GM19463 (cell line): Measurements from ENCODE around the gene DRICH1.
"Not testable (repeated sequence)": the region's sequence is repeated elsewhere in the genome, so short reads cannot be mapped to it uniquely, and the experiment has no call there.

ENCODE experiments used
- ATAC-seq: cut with Tn5 transposase; IDR thresholded peaks from one replicate; pipeline ENCODE4 v1.9.1; 2021; ENCODE audit warnings: mild to moderate bottlenecking, moderate library complexity; ENCODE audit not compliant: unreplicated experiment

Gene DRICH1

GRCh38 chr22:23569716-23570115 lies 62.4 kb downstream of the DRICH1 start:
- no peak for ATAC-seq

- no peak for ATAC-seq
Observed at GRCh38 chr22:23569291-23569690, 62.8 kb downstream of the DRICH1 start.

DNA sequence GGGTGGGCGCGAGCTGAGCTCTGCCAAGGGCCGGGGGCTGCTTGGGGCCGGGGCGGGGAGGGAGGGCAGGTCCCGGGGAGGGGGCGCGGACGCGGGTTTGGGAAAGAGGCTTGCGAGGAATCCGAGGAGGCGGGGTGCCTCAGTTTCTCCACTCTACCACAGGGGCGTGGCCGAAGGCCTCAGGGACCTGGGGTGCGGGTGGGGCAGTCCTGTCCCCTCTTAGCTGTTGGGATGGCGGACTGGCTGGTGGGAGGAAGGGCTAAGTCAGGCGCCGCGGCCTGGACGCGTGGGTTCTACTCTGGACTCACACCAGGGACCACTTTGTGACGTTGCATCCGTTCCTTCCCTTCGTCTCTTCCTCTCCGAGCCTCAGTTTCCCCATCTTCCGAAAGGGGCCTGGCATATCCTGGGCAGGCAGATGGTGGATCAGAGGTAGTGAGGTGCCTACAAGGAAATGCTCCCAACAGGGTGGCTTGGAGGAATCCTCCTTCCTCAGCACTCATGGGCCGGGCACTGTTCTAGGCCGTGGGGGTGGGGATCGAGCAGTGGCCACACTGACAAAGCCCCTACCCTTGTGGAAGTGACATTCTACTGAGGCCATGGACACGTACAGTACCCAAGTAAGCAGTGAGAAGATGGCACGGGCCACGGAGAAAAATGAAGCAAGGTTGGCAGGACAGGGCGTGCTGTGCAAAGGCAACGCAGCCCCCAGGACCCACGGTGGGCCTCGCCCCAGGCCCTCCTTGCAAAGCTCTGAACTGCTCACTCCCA lies 65.2 kb downstream of the DRICH1 start:
- ATAC-seq = no peak

DNA sequence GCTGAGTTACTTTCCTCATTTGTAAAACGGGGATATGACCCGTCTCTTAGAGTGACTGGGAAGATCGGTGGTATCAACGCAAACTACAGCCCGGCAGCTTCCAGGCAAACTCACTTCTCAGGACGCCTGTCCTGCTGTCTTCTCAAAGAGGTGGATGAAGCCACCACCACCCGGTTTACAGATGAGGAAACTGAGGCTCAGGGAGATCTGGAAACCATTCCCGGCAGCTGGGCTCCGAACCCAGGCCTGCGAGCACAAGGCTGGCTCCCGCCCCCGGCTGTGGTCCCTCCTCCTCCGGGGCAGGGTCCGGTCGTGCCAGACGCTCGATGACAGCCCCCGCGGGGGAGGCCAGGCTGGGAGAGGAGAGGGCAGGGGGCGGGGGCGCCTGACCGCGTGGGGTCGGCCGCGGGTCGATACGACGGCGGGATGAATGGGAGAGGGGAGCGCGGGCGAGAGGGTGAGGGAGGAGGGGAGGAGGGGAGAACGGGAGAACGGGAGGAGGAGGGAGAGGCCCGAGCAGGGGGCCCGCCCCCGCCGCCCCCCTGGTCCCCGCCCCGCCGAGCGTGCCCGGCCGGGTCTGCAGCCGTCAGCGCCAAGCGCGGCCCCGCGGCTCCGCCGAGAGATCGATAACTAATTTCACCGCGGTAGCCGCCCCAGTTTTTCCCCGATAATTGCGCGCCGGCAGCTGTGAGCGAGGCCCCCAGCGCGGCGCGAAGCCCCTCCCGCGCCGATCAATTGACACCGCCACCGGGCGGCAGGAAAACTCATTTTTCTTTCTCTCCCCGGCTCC lies 66.0 kb downstream of the DRICH1 start:
- no peak for ATAC-seq

GRCh38 chr22:23565305-23565914 lies 66.7 kb downstream of the DRICH1 start:
- ATAC-seq = no peak

DNA sequence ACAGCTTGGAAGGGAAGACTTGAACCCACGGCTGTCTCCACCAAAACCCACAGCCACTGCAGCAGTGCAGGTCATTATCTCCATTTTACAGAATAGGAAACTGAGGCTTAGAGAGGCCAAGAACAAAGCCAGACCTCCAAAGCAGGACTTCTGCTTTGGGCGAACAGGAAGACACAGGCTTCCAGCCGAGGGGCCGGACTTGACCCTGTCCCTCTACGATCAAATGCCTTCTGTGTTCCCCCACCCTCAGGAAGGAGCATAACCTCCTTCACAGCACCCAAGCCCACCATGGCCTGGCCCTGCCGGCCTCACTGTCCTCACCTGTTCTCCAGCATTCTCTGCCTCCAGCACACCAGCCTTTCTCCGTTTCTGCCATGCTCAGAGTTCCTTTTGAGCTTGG lies 67.8 kb downstream of the DRICH1 start:
- ATAC-seq = no peak

- ATAC-seq = no peak
Observed at GRCh38 chr22:23563111-23563510, 69.0 kb downstream of the DRICH1 start.

DNA sequence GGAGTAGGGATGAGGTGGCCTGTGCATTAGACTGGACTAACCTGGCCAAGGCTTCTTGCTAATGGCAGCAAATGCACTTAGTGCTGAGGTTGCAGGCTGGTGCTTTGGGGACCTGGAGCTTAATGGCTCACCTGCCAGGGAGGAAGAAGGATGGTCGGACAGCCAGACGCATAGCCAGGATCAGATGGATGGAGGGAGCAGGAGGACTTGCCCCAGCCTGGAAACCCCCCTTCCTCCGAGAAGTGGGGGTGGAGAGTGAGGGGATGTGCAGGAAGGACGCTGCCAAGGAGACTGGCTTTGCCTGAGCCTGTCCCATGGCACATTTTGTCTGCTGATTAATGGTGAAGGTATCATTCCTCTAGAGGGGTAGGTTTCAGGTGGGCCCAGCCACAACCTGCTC lies 69.9 kb downstream of the DRICH1 start:
- no peak for ATAC-seq

- ATAC-seq = not testable (repeated sequence)
Observed at GRCh38 chr22:23561025-23561510, 71.1 kb downstream of the DRICH1 start.

- not testable (repeated sequence) for ATAC-seq
Observed at GRCh38 chr22:23560215-23560614, 71.9 kb downstream of the DRICH1 start.
